Measurements from ENCODE around the gene SLC1A2.

DNA sequence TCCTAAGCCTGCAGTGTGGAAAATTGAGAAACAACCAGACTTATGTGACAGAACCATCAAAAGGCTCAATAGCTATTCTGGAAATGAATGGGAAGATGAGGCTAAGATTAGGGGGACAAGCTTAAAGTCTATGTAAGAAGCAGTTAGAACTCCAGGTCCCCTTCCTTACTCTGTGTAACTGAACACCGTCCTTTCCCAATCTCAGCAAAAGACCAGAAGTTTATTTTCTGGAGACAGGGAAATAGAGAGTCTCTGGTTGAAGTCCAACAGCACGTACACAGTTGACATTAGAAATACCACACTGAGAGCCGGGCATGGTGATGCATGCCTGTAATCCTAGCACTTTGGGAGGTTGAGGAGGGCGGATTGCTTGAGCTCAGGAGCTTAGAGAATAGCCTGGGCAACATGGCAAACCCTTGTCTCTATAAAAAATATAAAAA, 186.4 kb downstream of the SLC1A2 start:
- TF ChIP-seq, protein P1, sequence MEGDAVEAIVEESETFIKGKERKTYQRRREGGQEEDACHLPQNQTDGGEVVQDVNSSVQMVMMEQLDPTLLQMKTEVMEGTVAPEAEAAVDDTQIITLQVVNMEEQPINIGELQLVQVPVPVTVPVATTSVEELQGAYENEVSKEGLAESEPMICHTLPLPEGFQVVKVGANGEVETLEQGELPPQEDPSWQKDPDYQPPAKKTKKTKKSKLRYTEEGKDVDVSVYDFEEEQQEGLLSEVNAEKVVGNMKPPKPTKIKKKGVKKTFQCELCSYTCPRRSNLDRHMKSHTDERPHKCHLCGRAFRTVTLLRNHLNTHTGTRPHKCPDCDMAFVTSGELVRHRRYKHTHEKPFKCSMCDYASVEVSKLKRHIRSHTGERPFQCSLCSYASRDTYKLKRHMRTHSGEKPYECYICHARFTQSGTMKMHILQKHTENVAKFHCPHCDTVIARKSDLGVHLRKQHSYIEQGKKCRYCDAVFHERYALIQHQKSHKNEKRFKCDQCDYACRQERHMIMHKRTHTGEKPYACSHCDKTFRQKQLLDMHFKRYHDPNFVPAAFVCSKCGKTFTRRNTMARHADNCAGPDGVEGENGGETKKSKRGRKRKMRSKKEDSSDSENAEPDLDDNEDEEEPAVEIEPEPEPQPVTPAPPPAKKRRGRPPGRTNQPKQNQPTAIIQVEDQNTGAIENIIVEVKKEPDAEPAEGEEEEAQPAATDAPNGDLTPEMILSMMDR (IDR thresholded peaks at IDR 0.05) = no peak
- TF ChIP-seq EZH2phosphoT487 (IDR thresholded peaks at IDR 0.05) = no peak

All from neural progenitor cell (in vitro differentiated cells).